GM15510 (cell line): ENCODE data around the gene WIPF2.

Source experiments
- POLR2A ChIP-seq: IDR thresholded peaks from 3 replicates; pipeline ENCODE4 v1.6.1; 2011; ENCODE audit warnings: borderline replicate concordance; ENCODE audit not compliant: insufficient read length; ENCODE audit errors: extremely low read depth

WIPF2 gene

DNA sequence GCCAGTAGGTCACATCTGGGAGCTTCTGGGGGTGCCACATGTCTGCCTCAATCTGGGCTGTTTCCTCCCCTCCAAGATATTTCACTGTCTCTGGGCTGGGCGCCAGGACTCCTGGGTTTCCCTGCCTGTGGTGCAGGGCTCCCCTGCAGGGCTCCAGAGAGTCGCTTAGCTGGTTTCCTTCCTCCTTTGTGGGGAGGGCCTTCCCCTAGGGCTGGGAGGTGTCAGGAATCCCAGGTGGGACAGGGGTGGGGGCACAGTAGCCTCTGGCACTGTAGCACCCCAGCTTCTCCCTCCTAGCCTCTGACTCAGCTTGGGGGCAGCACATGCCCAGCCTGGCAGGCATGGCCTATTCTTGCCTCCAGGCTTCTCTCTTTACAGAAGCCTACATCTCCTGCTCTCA lies 92.5 kb downstream of the WIPF2 start:
- TF ChIP-seq POLR2A = no peak

DNA sequence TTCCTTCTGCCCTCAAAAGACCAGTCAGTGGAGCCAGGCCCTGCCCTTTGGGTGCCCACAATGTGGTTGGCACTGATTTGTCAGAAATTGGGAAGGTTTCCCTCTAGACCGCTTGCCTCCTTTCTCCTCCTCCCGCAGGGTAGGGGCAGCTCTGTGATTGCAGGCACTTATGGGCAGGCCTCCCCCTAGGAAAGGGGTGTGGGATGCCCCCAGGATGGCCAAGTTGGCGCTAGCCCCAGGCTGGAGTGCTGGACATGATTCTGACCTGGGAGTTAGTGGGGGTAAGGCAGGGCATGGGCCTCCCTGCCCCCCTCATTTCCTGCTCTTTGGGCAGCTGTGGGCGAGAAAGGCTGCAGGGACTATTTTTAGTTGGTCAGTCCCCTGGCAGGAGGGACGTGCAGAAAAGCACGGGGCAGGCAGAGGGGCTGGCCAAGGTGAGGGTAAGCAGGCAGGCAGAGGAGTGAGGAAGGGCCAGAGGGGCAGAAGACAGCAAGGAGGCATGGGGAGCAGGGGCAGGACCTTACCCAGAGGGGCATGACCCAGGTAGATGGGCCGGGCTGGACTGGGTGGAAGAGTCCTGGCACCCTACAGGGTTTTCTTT lies 93.1 kb downstream of the WIPF2 start:
- no peak for TF ChIP-seq POLR2A

- no peak for TF ChIP-seq POLR2A
Observed at GRCh38 chr17:40312893-40313667, 94.0 kb downstream of the WIPF2 start.

DNA sequence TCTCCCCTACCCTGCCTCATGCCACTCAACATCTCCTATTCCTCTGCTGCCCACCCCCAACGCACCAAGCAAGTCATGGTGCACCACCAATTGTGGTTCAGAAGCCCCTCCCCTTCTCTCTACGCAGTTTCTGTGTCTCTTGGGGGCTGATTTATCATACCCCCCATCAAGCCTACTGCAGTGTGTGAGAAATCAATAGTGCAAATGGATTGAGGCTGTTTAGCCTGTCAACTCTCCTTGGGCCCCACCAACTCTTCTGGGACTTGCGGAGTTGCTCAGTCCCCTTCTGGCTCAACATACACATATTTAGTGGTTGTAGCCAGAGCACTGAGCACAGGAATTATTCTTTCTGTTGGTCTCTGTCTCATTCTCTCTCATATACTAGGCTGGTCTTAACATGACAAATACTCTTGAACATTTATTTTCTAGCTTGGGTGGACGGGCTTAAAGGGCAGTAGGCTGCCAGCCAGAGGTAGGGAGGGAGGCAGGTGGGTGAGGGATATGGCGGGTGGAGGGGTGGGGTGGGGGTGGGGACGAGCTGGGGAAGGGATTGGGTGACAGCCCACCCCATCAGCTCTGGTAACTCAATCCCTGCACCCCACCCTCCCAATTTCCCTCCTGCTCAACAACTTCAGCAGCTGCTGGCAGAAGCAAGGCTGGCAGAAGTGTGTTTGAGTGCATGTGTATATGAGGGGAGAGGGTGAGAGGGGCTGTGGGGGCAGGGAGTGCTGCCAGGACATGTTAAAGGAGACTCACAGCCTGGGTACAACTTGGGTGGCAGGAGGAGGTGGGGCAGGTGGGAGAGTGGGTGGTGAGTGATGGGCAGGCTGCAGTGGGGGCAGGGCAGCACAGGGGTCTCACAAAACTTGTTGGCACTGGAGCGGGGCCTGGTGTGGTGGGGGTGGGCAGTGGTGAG lies 94.8 kb downstream of the WIPF2 start:
- TF ChIP-seq POLR2A = no peak

DNA sequence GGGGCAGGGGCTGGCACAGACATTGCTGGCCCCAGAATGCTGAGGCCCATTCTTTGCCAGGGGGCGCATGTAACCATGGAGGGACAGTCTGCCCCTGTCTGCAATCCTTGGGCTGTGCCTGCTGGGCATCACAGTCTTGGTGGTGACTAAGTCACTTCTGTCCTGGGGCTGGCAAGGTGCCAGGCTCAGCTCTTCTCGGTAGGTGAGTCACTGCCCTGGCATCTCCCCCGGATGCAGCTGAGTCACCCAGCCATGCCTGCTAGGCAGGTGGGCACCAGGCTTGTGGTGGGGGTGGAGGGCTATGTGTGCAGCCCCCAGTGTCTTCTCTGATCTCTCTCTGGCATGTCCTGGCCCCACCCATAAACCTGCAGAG lies 95.5 kb downstream of the WIPF2 start:
- no peak for TF ChIP-seq POLR2A

DNA sequence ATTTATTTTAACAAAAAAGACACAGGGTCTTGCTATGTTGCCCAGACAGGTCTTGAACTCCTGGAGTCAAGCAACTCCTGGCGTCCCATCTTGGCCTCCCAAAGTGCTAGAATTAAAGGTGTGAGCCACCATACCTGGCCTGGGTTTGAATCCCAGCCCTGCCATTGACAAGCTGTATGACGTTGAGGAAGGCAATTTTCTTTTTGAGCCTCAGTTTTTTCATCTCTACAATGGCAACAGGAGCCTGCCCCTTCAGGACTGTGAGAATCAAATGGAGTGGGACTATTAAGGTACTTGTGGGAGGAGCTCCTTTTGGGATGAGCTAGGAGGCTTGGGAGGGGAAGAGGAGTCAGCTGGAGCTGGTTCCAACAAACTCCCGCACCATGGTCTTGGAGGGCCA lies 96.1 kb downstream of the WIPF2 start:
- TF ChIP-seq POLR2A = no peak

DNA sequence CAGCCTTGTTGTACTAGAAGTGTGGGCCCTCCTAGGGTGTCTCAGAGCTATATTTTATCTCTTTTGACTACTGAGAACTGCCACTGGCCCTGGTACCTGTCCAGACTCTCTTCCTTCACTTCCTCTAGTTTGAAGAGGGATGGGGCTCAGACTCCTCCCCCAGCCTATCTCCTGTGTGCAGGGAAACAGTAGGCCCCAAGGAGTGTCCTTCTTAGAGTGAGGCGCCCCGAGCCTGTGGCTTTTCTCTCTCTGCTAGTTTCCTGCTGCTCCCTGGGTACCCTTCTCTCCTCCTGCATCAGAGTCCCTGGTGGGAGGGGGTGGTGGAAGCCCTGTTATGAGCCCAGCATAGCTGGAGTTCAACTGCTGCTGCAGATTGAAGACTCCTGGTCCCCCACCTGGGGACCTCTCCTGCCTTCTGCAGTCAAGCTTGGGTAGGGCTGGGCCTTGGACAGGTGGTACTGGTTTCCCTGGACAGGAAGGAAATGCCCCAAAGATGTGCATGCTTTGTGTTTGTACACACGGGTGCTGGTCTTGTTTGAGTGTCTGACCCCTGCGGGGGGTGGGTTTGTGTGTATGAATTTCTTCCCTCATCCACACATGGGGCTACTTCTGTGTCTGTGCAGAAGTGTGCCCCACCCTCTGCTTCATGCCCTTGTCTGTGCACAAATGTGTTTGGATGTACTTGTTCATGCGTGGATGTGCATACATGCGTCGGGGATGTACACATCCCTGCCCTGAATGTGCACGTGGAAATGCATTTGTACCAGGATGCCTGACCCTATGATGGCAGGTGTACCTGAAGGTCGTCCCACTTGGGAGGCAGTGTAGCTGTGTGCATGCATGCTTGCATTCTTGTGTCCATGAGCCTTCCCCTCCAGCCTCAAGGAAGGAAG lies 96.8 kb downstream of the WIPF2 start:
- no peak for TF ChIP-seq POLR2A

DNA sequence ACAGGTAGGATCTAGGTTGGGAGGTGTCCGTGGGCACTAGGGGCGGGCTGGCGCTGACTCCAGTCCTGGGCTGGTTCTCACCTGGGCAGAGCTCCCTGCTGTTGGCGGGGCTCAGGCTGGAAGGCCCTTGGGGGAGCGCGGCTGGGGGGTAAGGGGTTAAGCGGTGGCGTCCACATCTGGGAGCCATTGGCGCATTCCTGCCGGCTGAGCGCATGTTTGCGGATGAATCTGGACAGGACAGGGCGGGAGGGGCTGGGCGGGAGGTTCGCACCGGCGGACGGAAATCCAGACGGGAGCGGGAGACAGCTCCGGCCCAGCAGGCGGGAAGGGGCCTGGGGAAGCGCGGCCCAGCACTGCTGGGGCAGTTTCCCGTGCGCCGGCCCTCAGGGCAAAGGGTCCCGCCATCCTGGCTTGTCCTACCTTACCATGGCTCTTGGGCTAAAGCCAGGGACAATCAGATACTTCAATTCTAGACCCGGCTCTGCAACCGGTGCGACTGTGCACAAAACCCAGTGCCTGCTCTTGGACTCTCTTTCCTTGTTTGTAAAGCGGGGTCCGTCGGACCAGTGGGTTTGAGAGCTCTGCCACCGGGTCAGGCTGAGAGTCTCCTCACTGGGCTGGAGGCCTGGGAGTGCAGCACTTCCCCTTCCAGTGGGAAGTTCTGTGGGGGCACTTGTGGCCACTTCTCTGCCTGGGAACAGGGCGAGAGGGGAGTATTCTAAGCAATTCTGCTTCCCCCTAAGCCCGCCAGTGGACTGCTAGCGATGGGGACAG lies 97.7 kb downstream of the WIPF2 start:
- TF ChIP-seq POLR2A = no peak

- no peak for TF ChIP-seq POLR2A
Observed at GRCh38 chr17:40317345-40317873, 98.3 kb downstream of the WIPF2 start.

GRCh38 chr17:40317880-40318829 lies 99.1 kb downstream of the WIPF2 start:
- TF ChIP-seq POLR2A = peak; percentile 76

- no peak for TF ChIP-seq POLR2A
Observed at GRCh38 chr17:40318830-40319391, 99.8 kb downstream of the WIPF2 start.
